Activated T-cell treated with anti-CD3 and anti-CD28 coated beads, Interleukin-2, amount 50 U/mL, for 24 hours (primary cell): ENCODE measurements around the gene NCOA6.

Source experiments
- DNase-seq: peaks from one replicate; pipeline ENCODE4 v3.0.0-alpha.2; 2020
- H3K27ac Mint-ChIP-seq: 2 replicates; pipeline ENCODE4 v1.8.0; 2020; ENCODE audit warnings: mild to moderate bottlenecking, mixed read lengths
- H3K27me3 Mint-ChIP-seq: 2 replicates; pipeline ENCODE4 v1.8.0; 2020; ENCODE audit warnings: mixed read lengths
- H3K36me3 Mint-ChIP-seq: 2 replicates; pipeline ENCODE4 v1.8.0; 2020; ENCODE audit warnings: low read depth, mixed read lengths
- H3K4me1 Mint-ChIP-seq: 2 replicates; pipeline ENCODE4 v1.8.0; 2020; ENCODE audit warnings: low read depth, mixed read lengths
- H3K4me3 Mint-ChIP-seq: 2 replicates; pipeline ENCODE4 v1.8.0; 2020; ENCODE audit warnings: mild to moderate bottlenecking, moderate library complexity, mixed read lengths
- H3K9me3 Mint-ChIP-seq: 2 replicates; pipeline ENCODE4 v1.8.0; 2020; ENCODE audit warnings: mixed read lengths

NCOA6 gene

DNA sequence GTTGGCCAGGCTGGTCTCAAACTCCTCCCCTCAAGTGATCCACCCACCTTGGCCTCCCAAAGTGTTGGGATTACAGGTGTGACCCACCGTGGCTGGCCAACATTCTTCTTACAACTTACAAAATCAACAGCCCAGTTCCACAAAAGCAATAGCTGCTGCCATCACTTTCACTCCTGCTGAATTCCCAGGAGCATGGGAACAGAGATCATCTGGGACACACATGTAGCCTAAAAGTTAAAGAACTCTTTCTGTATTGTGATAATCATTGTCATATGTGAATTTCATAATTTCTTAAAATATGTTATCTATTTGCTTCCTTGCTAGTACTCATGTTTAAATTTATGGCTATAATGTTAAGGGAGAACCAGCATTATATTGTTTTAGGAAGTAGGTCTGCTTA is 51.7 kb downstream of the NCOA6 start:
- H3K9me3 Mint-ChIP-seq: no peaks in the 10 kb centered on the region
- no peak overlapping the region for H3K4me3 Mint-ChIP-seq

DNA sequence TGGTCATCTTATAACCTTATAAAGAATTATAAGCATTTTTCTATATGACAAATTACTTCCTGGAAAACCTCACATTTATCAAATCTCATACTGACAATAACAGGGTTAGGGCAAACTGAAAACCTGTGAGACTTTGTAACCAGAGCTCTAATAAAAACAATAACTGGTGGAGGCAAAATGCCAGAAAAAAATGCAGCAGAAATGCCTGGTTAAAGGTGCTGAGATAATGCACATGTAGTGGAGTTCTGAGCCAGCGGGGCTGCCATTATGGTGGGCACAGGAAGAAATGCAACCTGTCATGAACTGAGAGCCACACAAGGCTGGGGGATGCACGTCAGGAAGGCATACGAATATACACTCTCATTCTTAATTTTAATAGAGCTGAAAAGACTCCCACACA is 53.0 kb downstream of the NCOA6 start:
- H3K27ac Mint-ChIP-seq: no peak overlapping the region
- no peaks in the 10 kb centered on the region for H3K4me1 Mint-ChIP-seq
- H3K9me3 Mint-ChIP-seq: no peaks in the 10 kb centered on the region
- no peaks in the 10 kb centered on the region for H3K27me3 Mint-ChIP-seq
- H3K4me3 Mint-ChIP-seq: no peak overlapping the region
- no peak for DNase-seq
- peaks cover 80% of the 10 kb centered on the region for H3K36me3 Mint-ChIP-seq

More for the DNA sequence above, 51.7 kb downstream of the NCOA6 start:
- peaks cover 70% of the 10 kb centered on the region for H3K36me3 Mint-ChIP-seq
- DNase-seq: no peak
- no peaks in the 10 kb centered on the region for H3K27me3 Mint-ChIP-seq
- no peaks in the 10 kb centered on the region for H3K4me1 Mint-ChIP-seq
- H3K27ac Mint-ChIP-seq: no peak overlapping the region

DNA sequence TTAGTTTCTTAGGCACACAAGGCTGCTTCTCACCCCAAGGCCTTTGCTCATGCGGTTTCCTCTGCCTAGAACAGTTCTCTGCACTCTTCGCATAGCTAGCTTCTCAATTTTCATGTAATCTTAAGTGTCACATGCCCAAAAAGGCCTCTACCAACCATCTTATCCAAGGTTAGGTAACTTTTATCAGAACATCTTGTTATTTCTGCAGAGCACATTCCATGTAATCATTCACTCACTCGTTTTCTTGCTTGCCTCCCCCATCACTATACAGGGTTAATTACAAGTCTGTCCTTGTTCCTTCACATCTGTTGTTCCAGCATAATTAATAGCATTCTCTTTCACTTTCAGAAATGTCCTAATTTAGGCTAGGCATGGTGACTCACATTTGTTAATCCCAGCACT is 53.8 kb downstream of the NCOA6 start:
- H3K36me3 Mint-ChIP-seq: peaks cover 87% of the 10 kb centered on the region
- H3K27me3 Mint-ChIP-seq: no peaks in the 10 kb centered on the region
- peak overlapping the region; percentile 11 for H3K27ac Mint-ChIP-seq
- no peaks in the 10 kb centered on the region for H3K9me3 Mint-ChIP-seq
- H3K4me1 Mint-ChIP-seq: no peaks in the 10 kb centered on the region
- no peak for DNase-seq
- H3K4me3 Mint-ChIP-seq: no peak overlapping the region

DNA sequence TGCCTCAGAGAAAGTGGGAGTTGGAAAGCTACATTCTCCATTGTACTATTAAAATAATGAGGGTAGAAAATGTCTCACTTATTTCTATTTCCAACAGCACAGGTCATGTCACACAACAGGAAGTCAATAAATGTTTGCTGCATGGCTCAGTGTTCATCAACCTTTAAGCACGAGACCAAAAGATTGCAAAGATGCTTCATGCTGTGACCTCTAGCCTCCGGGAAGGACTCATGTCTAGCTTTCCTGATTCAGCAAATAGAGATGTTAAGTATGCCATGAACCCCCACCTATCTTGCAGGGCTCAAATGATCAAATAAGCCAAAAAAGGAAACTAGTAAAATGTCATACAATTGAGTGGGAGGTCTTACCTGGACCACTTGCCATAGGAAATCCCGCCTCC is 57.4 kb downstream of the NCOA6 start:
- no peak overlapping the region for H3K27ac Mint-ChIP-seq
- no peak for DNase-seq
- H3K9me3 Mint-ChIP-seq: no peaks in the 10 kb centered on the region
- peaks cover 88% of the 10 kb centered on the region for H3K36me3 Mint-ChIP-seq
- no peak overlapping the region for H3K4me3 Mint-ChIP-seq
- H3K27me3 Mint-ChIP-seq: no peaks in the 10 kb centered on the region
- H3K4me1 Mint-ChIP-seq: no peaks in the 10 kb centered on the region

DNA sequence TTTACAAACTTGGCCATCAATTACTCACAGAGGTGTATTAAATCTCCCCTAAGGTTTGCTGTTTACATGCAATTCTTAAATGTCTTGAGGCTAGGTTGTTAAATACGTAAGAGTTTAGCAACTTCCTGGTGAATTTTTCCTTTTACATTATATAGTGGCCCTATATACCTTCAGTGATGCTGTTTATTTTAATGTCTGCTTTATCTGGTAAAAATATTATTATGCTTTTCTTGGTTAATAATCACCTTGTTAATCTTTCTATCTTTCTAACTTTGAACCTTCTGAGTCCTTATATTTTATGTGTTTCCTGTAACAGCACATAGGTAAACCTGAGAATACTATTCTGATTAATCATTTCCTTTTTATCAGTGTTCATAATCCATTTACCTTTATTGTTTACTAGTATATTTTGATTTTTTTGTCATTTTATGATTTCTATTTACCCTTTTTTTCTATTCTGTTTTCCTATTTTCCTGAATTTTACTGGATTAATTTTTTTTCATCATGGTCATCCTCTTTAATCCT is 63.4 kb downstream of the NCOA6 start:
- no peak for DNase-seq
- Mint-ChIP-seq H3K27me3 (no peaks in the 10 kb centered on the region), H3K9me3 (no peaks in the 10 kb centered on the region), H3K4me3 (no peak overlapping the region), H3K27ac (no peak overlapping the region), H3K4me1 (no peaks in the 10 kb centered on the region), H3K36me3 (peaks cover 95% of the 10 kb centered on the region)

DNA sequence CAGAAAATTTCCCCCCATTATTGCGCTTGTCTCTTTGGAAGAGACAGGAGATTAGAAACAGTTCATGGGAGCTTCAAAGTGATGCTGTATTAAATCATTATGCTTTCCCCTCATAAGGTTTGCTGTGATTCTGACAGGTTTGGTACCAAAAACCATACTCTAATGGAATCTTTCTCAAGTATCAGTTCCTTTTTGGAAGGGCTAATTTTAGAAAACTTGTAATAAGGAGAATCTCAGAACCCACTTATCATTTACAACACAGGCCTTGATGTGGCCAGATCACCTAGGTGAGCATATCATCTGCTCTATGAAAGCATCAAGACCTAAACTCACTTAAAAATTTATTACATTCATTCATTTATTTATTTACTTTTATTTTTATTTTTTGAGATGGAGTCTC is 70.1 kb downstream of the NCOA6 start:
- Mint-ChIP-seq H3K4me3 (no peak overlapping the region), H3K9me3 (no peaks in the 10 kb centered on the region), H3K36me3 (peaks cover 84% of the 10 kb centered on the region), H3K4me1 (peaks cover 3% of the 10 kb centered on the region), H3K27me3 (no peaks in the 10 kb centered on the region), H3K27ac (no peak overlapping the region)
- no peak for DNase-seq

DNA sequence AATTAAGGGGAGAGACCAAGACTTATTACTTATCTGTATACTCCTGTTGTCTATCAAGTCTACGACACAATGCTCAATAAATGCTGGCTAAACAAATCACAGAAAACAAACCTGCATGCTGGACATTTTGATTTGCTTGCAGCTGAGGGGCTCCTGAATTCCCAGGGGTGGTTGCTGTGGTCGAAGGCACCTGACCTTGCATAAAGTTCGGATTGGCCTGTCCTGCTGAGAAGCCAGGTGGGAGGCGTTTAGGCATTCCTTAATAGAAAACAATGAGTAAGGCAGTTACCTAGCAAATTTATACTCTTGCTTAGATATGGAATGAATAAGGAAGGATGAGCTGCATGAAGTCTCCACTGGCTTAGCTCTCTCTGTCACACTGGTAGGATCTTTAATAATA is 70.8 kb downstream of the NCOA6 start:
- Mint-ChIP-seq H3K27me3 (no peaks in the 10 kb centered on the region), H3K36me3 (peaks cover 84% of the 10 kb centered on the region), H3K27ac (no peak overlapping the region), H3K4me1 (peaks cover 3% of the 10 kb centered on the region), H3K4me3 (no peak overlapping the region), H3K9me3 (no peaks in the 10 kb centered on the region)
- DNase-seq: no peak

DNA sequence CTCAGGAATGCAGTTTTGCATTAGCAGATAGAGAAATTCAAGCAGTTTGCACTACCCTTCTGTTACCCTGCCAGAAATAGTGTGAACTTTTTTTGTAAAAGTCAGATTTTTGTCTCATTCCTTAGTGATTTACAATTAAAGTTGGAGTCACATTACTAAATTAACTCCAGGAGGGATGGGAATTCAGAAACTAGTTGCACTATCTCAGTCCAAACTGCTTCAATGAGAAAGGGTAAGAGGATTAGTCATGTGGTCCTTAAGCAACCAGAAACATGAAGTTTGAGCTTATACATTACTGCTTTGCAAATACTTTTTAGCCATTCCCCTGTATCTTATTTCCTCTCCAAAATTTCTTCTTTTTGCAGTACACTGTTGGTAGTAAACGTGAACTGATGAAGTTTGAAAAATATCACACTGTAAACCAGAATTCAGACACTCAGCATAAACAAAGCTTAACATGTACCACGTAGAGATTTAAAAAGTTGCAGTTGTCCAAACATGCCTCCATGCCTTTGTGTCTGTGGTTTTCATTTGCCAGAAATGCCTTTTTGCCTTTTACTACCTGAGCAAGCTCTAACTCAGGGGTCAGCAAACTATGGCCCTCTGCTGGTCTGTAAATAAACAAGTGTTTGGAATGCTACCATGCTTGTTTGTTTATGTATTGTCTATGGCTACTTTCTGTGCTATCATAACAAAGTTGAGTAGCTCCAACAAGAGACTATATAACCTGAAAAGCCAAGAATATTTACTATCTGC is 71.6 kb downstream of the NCOA6 start:
- Mint-ChIP-seq H3K9me3 (no peaks in the 10 kb centered on the region), H3K27me3 (no peaks in the 10 kb centered on the region), H3K4me1 (peaks cover 3% of the 10 kb centered on the region), H3K36me3 (peaks cover 84% of the 10 kb centered on the region), H3K4me3 (no peak overlapping the region), H3K27ac (no peak overlapping the region)
- no peak for DNase-seq

DNA sequence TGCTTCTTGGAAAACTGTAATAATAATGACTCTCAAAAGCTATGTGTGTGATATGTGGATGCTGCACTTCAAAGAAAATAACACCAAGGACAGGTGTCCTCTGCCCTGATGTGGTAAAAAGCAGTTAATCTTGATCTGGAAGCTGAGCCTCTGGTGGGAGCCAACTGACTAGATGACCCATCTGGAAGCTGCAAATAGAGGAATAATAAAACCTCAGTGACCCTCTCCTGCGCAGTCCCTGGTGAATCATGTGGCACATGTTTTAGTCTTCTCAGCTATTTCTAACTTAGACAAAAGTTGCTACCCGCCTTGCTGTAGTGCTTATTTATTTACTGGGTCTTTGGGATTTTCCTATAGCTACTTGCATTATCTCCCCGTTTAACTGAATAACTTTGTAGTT is 74.0 kb downstream of the NCOA6 start:
- Mint-ChIP-seq H3K27ac (no peak overlapping the region), H3K4me3 (no peak overlapping the region), H3K36me3 (peaks cover 76% of the 10 kb centered on the region), H3K4me1 (peaks cover 9% of the 10 kb centered on the region), H3K27me3 (no peaks in the 10 kb centered on the region), H3K9me3 (no peaks in the 10 kb centered on the region)
- no peak for DNase-seq

DNA sequence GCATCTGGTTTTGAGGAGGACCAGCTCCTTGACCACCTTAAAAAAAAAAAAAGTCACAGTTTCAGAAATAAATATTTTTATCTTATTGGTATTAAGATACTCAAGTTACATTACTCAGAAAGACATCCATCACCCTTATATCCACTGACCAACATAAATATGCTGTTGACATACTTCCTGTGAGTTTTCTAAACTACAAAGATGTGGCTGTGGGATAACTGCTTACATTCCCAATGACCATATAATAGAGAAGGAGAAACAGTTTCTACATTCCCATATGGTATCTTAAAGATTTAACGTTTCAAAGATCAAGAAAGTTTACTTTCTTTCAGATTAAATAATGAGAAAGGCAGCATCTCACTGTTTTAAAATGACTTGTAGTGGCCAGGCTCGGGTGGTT is 75.0 kb downstream of the NCOA6 start:
- H3K27ac Mint-ChIP-seq: no peak overlapping the region
- no peaks in the 10 kb centered on the region for H3K9me3 Mint-ChIP-seq

DNA sequence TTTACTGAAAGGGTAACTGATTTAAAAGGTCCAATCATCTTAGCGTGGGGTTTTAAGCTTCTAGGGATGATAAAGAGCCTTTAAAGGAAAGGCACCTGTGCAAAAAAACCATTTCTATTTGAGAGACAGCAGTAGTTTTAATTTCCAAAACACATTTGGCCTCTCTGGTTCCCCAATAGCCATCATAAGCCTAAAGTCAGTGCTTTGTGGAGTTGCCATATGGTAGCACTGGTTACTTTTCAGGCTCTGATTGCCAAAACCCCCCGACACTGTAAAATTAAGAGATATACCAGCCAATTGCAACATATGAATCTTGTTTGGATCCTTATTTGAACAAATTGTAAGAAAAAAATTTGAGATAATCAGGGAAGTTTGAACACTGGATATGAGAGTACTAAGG is 76.7 kb downstream of the NCOA6 start:
- peaks cover 6% of the 10 kb centered on the region for H3K4me1 Mint-ChIP-seq
- H3K27me3 Mint-ChIP-seq: no peaks in the 10 kb centered on the region

More for the DNA sequence above, 75.0 kb downstream of the NCOA6 start:
- no peaks in the 10 kb centered on the region for H3K27me3 Mint-ChIP-seq
- peaks cover 9% of the 10 kb centered on the region for H3K4me1 Mint-ChIP-seq
- DNase-seq: no peak
- no peak overlapping the region for H3K4me3 Mint-ChIP-seq
- H3K36me3 Mint-ChIP-seq: peaks cover 81% of the 10 kb centered on the region

DNA sequence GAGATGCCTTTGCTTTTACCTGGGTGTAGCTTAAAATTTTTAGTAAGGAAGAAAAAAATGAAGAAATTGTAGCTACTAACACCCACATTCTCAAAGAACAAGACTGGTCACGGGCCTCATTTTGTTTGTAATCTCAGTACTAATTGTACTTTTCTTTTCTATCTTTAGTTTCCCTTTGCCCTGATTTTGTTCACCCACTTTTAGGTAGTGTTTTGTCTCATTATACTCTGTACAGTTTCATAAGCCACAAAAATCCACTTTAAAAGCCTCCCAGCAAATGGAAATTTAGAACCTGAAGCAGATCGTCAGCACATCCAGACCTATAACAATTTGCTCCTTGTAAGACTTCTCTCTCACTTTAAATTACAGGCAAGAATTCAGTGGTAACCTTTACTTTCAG is 78.0 kb downstream of the NCOA6 start:
- peaks cover 6% of the 10 kb centered on the region for H3K4me1 Mint-ChIP-seq
- no peak for DNase-seq
- H3K27me3 Mint-ChIP-seq: no peaks in the 10 kb centered on the region
- H3K36me3 Mint-ChIP-seq: peaks cover 85% of the 10 kb centered on the region
- H3K9me3 Mint-ChIP-seq: no peaks in the 10 kb centered on the region
- no peak overlapping the region for H3K4me3 Mint-ChIP-seq
- peak overlapping the region; percentile 35 for H3K27ac Mint-ChIP-seq

More for the DNA sequence above, 76.7 kb downstream of the NCOA6 start:
- Mint-ChIP-seq H3K9me3 (no peaks in the 10 kb centered on the region), H3K36me3 (peaks cover 82% of the 10 kb centered on the region), H3K4me3 (no peak overlapping the region), H3K27ac (no peak overlapping the region)
- no peak for DNase-seq

DNA sequence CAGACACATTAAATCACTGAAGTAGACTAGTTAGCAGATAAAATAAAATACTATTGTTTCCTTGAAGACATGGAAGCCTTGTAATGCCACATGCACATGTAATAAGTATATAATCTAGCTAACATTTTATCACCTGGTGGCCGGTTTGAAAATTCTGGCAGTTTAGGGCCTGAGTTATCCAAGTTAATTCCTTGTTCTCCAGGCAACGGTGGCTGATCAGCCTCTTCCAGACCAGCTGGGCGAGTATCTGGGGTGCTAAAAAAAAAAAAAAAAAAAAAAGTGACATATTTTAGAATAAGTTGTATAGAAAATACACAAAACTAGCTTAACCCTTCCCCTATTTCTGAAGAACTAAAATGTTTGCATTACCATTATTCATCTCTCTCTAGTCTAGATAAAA is 78.8 kb downstream of the NCOA6 start:
- Mint-ChIP-seq H3K27ac (no peak overlapping the region), H3K4me3 (no peak overlapping the region), H3K36me3 (peaks cover 85% of the 10 kb centered on the region), H3K27me3 (no peaks in the 10 kb centered on the region), H3K4me1 (peaks cover 6% of the 10 kb centered on the region), H3K9me3 (no peaks in the 10 kb centered on the region)
- no peak for DNase-seq

DNA sequence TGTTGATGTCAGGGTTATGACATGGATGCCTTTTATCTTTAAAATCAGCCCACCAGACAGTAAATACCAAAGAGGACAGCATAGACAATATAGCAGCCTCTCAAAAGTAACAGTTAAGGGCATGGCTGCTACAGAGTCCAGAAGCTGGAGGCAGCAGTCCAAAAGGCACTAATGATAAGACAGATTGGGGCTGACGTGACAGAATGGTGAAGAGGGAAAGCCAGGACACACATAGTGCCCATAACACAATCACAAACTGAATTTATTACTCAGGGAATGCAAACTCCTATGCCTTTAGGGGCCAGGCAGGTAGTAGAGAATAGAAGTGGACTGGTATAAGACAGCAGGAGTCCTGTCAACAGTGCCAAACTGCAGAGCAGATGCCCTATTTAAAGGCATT is 80.6 kb downstream of the NCOA6 start:
- H3K4me1 Mint-ChIP-seq: peaks cover 6% of the 10 kb centered on the region
- no peak overlapping the region for H3K4me3 Mint-ChIP-seq
- H3K9me3 Mint-ChIP-seq: no peaks in the 10 kb centered on the region
- H3K27me3 Mint-ChIP-seq: no peaks in the 10 kb centered on the region
- H3K36me3 Mint-ChIP-seq: peaks cover 86% of the 10 kb centered on the region
- H3K27ac Mint-ChIP-seq: no peak overlapping the region
- DNase-seq: no peak

DNA sequence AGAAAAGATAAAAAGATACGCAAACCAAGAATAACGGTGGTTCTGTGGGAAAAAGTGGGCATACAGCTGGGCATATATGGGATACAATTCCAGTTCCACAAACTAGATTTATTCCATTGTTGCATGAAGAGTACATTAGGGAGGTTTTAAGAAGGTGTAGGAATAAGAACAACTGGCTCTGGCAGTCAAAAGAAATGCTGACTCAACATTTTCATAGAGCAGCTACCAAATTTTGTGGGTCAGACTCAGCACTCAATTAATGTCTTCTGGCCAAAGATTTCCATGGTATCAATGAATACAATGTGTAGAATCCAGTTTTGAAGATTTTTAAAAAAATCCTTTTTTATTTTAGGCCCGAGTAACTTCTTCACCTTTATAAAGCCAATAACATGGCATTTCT is 81.1 kb downstream of the NCOA6 start:
- Mint-ChIP-seq H3K27ac (no peak overlapping the region), H3K9me3 (no peaks in the 10 kb centered on the region), H3K36me3 (peaks cover 83% of the 10 kb centered on the region), H3K4me1 (peaks cover 6% of the 10 kb centered on the region), H3K4me3 (no peak overlapping the region), H3K27me3 (no peaks in the 10 kb centered on the region)
- no peak for DNase-seq
